K562 (cell line): ENCODE results near the gene ITK.

Source experiments
- ARID2 ChIP-seq: fragments of 450-650 bp; IDR thresholded peaks from 2 replicates; pipeline ENCODE4 v1.6.1; 2017; ENCODE audit warnings: antibody characterized with exemption, mild to moderate bottlenecking
- CREM ChIP-seq: IDR thresholded peaks from 2 replicates; pipeline ENCODE4 v1.6.1; 2014; ENCODE audit warnings: antibody characterized with exemption, low read depth
- EZH2 ChIP-seq: IDR thresholded peaks from 2 replicates; pipeline ENCODE4 v1.6.1; 2012; ENCODE audit warnings: low read depth, mild to moderate bottlenecking, inconsistent platforms, low read length, borderline replicate concordance
- FOXJ3 ChIP-seq: sonication (generic); formaldehyde crosslinking; IDR thresholded peaks from 2 replicates; pipeline ENCODE4 v1.4.0; 2020; ENCODE audit warnings: mild to moderate bottlenecking, missing genetic modification reagents
- NFXL1 ChIP-seq: fragments of 450-650 bp; formaldehyde crosslinking; IDR thresholded peaks from 2 replicates; pipeline ENCODE4 v1.4.0; 2021; ENCODE audit warnings: mild to moderate bottlenecking
- POLR2A ChIP-seq: fragments of 450-650 bp; conservative IDR thresholded peaks from 2 replicates; pipeline ENCODE4 v1.6.1; 2016
- TEAD1 ChIP-seq, 2 experiments: fragments of 450-650 bp in 1 of 2; sonication (generic) in 1 of 2; formaldehyde crosslinking; IDR thresholded peaks; 2 replicates each; pipeline versions ENCODE4 v1.4.0 to v1.8.0; 2020 to 2022; ENCODE audit warnings: mild to moderate bottlenecking in 2 of 2, missing genetic modification reagents in 1 of 2
- ZNF121 ChIP-seq: sonication (generic); formaldehyde crosslinking; conservative IDR thresholded peaks from 2 replicates; pipeline ENCODE4 v1.8.0; 2022; ENCODE audit warnings: missing genetic modification reagents

GRCh38 chr5:157285310-157286035, 104.8 kb downstream of the ITK start:
- TF ChIP-seq ZNF121 (CRISPR knock-in tag): no peak
- no peak for TF ChIP-seq CREM
- no peak for TF ChIP-seq FOXJ3 (CRISPR knock-in tag)
- no peak for TF ChIP-seq NFXL1 (CRISPR knock-in tag)
- TF ChIP-seq EZH2: no peak
- TF ChIP-seq ARID2: no peak
- no peak for TF ChIP-seq POLR2A
- no peak for TF ChIP-seq TEAD1 (CRISPR knock-in tag; IDR thresholded peaks at IDR 0.05)
